GM19328 (cell line): ENCODE data around the gene KBTBD3.

ENCODE experiments used
- ATAC-seq: cut with Tn5 transposase; IDR thresholded peaks from one replicate; pipeline ENCODE4 v1.9.1; 2021; ENCODE audit warnings: mild to moderate bottlenecking, moderate library complexity; ENCODE audit not compliant: unreplicated experiment

KBTBD3 gene, protein sequence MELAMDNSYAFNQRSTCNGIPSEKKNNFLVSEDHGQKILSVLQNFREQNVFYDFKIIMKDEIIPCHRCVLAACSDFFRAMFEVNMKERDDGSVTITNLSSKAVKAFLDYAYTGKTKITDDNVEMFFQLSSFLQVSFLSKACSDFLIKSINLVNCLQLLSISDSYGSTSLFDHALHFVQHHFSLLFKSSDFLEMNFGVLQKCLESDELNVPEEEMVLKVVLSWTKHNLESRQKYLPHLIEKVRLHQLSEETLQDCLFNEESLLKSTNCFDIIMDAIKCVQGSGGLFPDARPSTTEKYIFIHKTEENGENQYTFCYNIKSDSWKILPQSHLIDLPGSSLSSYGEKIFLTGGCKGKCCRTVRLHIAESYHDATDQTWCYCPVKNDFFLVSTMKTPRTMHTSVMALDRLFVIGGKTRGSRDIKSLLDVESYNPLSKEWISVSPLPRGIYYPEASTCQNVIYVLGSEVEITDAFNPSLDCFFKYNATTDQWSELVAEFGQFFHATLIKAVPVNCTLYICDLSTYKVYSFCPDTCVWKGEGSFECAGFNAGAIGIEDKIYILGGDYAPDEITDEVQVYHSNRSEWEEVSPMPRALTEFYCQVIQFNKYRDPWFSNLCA

GRCh38 chr11:106076919-106077608 is at the start of gene KBTBD3:
Gene KBTBD3 (minus strand): TSS chr11:106077347. CDS start chr11:106059097, 18,250 bp downstream.
- peak; percentile 95 for ATAC-seq

- no peak for ATAC-seq
These were observed 44.6 kb upstream of the KBTBD3 start for GRCh38 chr11:106121570-106122320.

DNA sequence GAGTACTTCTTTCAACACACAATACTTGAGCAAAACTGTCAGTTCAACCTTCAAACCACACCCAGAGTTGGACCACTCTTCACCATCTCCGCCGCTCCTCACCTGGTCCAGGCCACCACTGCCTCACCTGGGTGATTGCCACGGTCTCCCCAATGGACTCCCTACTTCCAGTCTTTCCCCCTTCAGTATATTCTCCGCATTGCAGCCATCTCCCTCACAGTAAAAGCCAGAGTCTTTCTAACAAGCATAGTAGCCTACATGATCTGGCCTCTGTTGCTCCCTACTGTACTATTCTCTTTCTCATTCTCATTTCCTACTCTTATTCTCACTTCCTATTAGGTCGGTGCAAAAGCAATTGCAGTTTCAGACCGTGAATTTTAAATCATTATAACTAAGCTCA is 28.8 kb upstream of the KBTBD3 start:
- no peak for ATAC-seq

- no peak for ATAC-seq
These were observed 24.7 kb upstream of the KBTBD3 start for GRCh38 chr11:106101819-106102218.

- ATAC-seq = no peak
These were observed 24.2 kb upstream of the KBTBD3 start for GRCh38 chr11:106101370-106101769.

DNA sequence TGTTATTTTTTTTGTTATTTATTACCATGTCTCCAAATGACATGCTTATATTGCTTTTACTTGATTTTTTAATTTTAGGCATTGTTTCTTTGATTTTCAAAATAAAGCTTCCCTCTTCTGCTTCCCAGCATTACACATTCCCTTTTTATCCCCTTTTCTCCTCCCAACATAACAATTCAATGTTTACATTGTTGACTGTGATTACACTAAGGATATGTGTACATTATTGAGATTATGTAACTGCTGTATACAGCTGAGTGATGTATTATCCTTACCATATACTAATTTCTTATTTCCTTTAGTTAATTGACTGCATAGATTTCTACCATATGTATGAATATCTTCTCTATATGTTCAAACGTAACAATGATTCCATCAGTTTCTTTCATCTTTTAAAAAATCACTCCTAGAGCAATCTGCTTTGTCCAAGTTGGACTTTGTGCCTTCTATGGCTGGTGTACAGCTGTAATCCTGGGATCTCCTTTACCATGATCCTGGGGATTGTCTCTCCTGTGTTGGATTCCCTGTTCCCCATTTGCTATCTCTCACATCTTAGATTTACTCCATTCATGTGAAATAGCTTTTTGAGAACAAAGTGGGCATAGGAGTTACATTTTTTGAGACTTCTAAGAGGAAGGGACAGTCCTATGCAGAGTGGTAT is 21.9 kb upstream of the KBTBD3 start:
- ATAC-seq = no peak

DNA sequence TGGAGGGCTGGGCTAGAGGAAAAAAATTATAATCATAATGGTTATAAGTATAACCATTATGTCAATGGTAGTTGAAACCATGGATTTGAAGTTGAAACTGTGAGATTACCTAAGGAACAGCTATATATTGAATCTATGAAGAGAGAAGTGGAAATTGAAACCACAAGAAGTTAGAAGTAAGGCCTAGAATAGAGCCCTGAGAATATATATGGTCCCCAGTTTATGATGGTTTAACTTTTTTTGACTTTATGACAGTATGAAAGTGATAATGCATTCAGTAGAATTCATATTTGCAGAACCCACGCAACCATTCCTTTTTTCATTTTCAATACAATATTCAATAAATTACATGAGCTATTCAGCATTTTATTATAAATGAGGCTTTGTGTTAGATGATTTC is 15.3 kb upstream of the KBTBD3 start:
- no peak for ATAC-seq

DNA sequence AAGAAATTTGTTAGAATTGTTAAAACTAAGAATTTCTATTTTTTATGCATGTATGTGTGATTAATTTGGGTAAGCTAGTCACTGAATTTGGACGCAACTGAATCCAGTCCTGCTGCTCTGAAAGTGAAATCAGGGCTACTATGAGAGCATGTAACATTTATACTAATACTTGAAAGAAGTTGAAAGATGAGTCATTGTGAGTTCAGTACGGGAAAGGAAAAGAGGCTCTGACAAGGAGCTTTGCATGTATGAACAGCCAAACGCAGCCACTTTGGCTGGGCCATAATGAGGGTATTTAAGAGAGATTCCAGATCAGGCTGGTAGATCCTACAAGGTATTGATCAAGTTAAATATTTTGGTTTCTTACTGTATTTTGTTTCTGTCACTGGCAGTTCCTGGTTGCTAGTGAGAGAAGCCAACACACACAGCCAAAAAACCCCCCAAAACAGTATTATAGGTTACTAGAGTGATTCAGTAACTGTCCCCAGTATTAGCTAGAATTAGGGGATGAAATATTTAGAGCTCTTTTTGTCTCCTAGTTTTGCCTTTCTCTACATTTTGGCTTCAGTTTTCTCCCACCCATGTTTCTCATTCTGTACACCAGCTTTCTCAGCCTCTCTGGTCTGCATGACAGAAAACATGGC is 14.5 kb upstream of the KBTBD3 start:
- ATAC-seq = peak; percentile 97

DNA sequence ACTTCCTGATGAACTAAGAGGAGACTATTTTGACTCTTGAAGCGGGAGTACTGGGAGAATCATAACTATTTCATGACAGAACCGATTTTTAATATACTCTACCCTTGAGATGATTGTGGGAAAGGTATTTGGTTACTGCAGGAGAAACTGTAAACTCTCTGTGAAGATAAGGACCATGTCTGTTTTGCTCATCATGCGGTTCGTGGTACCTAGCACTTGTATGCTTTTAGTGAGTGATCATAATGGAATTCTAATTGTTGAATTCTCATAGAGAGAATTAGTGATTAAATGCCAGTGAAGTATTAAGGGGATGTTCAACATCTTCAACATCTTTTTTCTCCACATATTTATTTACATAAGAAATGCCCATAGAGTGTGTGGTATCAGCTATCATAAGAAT is 11.7 kb upstream of the KBTBD3 start:
- no peak for ATAC-seq

DNA sequence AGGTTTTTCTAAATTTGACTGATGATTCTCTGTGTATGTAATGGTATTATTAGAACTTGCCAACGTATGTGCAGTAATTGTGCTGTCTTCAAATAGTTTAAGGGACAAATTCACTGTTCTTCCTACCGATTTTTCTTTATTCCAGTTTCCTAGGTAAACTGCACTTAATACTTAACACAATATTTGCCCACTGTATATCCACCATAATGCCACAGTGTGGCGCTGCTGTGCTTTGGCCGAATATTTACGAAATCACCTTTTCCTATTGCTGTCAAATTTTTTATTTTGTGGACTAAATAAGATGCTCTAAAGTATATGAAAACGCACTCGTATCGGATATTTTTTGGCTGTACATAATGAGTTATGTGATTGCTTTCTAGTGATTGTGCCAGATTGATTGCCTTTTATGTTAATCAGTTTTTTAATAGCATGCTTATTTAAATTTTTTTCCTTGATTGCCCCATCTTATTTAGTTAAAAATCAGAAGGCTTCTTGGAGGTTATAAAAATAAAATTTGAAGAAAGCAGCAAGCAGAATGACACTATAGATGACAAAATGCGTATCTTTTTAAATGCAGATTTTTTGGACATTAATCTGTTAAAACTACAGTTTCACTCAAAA is 10.8 kb upstream of the KBTBD3 start:
- ATAC-seq = no peak

- no peak for ATAC-seq
These were observed 9.7 kb upstream of the KBTBD3 start for GRCh38 chr11:106086850-106087249.

GRCh38 chr11:106086135-106086534 is 9.0 kb upstream of the KBTBD3 start:
- no peak for ATAC-seq

DNA sequence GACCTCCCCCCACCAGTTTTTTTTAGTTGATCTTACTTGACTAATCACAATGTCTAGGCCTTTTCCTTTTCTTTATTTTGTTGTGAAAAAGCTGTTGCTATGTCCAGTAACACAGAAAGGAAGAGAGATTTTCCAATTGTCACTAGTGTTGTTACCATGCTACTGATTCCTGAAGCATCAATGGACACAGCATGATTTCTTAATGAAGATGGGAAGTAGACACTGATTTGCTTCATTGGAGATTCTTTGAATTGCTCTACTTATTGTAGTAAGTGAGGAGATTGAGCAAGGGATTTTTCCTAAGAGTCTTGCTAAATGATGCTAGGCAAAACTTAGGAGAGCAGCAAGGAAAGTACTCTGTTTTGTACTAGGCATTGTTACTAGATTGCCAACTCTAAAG is 4.9 kb upstream of the KBTBD3 start:
- ATAC-seq = no peak

- ATAC-seq = peak; percentile 18
These were observed 685 bp upstream of the KBTBD3 start, which contains the start of gene AASDHPPT for GRCh38 chr11:106077609-106078455. Gene AASDHPPT (plus strand): TSS chr11:106077662. CDS start chr11:106077711, 49 bp downstream.

GRCh38 chr11:106076171-106076918 is 802 bp downstream of the KBTBD3 start:
- no peak for ATAC-seq

- no peak for ATAC-seq
These were observed 4.3 kb downstream of the KBTBD3 start for GRCh38 chr11:106072804-106073203.

DNA sequence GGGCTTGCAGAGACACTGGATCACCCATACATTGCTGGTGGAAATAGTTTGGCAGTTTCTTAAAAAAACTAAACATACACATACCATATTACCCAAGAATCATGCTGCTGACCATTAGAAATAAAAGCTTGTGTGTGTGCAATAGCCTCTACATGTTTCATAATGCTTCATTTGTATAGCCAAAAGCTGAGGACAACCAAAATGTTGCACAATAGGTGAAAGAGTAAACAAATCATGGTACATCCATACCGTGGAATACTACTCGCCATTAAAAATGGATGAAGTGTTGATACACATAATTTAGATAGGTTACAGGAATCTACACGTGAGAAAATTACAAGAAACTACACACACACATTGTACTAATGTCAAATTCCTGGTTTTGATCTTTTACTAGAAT is 6.5 kb downstream of the KBTBD3 start:
- ATAC-seq = no peak

DNA sequence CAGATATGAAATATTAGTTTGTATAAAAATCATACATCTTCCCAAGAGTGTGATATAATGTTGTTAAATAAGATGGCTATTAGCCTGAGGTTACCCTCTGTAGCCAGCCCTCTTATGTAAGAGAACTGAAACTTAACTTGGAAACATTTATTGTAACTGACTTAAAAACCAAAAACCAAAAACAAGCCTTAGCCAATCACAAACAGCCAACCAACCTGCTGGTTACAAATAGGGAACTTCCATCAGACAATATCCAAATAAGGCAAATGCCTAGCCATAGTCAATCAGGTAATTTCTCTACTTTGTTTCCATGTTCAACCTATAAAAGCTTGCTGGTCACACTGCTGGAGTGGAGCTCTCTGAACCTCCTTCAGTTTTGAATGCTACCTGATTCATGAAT is 14.1 kb downstream of the KBTBD3 start:
- no peak for ATAC-seq
